NCI-H187 treated with DMSO at 0.1 percent for 48 hours (cell line): ENCODE results near the gene APLN.

ENCODE experiments used
- DNase-seq: peaks from one replicate; lab custom pipeline; 2025; lab: John Stamatoyannopoulos, UW

The APLN gene

DNA sequence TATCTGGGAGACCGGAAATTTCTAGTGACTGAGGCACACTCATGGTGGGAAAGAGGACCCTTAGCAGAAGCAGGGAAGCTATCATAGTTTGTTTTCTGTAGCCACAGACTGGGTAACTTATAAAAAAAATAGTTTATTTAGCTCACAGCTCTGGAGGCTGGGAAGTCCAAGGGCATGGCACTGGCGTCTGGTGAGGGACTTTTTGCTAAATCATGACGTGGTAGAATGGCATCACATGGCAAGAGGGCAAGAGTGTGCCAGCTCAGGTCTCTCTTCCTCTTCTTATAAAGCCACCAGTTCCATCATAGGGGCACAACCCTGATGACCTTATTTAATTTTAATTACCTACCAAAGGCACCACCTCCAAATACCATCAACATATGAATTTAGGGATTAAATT, 13.3 kb downstream of the APLN start:
- no peak for DNase-seq

DNA sequence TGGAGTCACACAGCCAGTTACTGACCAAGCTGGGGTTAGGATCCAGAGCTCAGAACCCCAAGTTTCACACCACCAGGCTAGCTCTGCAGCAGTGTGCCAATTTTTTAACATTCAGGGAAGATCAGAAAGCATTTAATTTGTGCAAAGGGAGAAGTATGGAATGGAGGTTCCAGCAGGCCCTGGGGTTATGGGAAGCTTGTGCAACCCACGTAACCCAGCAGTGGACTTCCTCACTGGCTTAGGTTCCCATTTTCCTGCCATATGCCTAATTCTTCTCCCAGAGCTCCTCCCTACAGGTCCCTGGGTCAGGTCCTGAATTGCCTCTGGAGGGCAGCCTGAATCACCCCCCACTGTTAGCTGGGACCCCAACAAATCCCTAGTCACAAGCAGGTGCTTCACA, 14.0 kb downstream of the APLN start:
- DNase-seq, result no peak

DNA sequence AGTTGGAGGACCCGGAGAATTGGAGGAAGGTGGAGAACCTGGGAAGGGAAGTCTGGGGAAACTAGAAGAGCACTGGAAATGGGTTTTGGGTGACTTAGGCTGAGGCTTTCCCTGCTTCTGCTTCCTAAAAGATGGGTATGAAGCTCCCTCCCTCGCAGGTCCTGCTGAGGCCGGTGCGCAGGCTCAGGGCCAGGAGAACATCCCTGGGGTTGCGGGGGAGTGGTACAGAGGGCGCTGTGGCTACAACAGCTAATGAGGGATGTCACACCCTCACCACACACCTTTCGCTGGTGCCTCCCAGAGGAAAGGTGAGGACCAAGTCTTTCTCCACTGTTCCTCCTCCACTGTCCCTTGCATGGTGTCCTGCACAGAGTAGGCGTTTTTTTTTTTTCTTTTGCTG, 15.8 kb downstream of the APLN start:
- no peak for DNase-seq

DNA sequence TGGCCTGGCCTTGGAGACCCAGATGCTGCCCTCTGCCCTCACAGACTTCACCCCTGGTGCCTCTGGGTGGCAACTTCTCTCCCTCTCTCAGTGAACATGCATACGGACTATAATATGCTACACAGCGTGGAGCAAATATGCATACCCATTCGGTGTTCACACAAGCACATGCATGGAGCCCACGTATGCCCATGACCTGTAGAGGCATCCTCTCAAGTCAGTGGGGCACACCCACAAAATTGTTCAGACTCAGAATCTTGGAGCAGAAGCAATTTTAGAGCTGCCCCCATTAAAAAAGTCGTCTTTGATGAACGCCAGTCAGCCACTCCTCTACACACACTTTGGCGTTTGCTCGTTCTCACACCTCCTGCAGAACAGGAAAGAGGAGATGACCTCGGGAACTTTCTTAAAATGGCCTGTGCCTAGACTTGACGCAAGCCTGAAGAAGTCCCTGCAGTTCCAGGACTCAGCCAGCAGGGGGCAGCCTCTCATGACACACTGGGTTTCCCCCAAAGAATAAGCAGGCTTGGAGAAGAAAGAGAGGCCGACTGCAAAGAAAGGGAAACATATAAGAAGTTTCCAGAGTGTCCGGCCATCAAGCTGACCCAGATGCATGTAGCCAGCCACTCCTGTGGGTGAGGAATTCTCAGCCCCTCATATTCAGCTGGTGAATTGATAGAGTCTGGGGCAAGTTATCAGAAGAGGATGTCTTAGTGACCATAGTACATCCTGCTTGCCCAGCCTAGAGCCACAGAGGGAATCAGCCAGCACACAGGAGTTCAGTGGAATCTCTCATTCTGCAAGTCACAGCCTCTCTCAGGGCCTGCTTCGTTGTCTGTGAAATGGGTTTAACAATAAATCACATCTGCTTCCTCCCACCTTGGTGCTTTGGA, 17.3 kb downstream of the APLN start:
- DNase-seq, result peak; percentile 46

DNA sequence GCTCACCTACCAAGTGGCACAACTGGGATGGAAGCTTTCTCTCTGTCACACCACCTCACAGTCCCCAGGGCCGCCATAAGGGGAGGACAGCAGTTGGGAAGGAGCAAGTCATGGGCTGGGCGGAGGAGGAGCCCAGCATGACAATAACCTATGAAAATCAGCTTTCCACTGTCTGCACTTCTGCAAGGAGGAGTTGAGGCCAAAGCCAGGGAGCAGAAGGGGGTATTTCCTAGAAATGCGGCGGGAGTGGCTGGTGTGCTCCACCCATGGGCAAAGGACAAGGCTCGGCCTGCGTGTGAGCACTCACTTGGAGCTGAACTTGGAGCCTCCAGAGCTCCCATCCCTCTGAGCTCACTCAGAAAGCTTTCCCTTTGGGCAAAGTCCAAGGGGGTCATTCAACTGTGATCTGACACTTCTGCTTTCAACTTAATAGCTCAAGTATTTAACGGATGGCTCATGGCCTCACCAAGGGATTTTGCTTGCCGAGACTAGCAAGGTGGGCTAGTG, 18.5 kb downstream of the APLN start:
- DNase-seq, result no peak

DNA sequence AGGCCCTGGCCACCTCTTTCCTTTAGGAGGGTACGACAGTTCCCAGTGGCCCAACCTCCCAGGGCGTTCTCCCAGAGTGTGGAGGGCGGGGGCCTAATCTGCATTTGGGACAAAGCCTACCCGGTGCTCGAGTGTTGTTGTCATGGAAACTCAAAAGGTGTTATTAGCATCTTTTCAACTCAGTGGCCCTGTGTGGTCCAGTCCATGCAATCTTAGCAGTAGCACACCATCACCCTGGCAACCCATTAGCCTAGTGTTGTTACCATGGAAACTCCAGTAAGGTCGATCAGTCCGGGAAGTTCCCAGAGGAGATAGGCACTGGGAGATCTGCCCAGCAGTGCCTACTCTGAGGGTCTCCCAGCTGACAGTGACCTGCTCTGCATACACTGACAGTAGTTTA, 20.2 kb downstream of the APLN start:
- DNase-seq, result no peak

DNA sequence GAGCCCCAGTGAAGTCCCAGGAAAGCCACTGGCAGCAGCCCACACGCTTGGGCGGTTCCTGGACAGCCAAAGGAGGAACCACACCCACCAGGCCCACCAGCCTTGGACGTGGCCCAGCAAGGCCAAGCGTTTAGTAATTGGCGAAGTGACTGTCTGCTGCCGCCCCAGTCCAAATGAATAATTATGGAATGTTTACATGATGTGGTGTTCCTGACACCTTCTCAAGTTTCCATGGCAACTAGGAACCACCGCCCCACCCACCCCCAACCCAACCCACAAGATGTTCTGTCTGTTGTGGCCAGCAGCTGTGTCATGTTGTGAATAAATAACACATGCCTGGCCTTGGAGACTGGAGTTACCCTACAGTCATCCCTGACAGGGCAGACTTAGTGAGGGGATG, 22.3 kb downstream of the APLN start:
- DNase-seq, result no peak

DNA sequence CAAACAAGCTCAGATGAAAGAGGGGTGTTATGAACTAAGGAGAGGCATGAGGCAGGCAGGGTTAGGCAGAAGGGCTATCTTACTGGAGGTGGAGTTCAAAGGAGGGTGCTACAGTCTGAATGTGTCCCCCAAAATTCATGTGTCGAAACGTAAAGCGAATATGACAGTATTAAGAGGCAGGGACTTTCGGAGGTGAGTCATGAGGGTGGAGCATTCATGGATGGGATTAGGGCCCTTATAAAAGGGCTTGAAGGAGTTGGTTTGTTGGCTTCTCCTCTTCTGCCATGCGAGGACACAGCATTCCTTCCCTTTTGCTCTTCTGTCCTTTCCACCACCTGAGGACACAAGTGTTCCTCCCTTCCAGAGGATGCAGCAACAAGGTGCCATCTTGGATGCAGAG, 22.9 kb downstream of the APLN start:
- no peak for DNase-seq

DNA sequence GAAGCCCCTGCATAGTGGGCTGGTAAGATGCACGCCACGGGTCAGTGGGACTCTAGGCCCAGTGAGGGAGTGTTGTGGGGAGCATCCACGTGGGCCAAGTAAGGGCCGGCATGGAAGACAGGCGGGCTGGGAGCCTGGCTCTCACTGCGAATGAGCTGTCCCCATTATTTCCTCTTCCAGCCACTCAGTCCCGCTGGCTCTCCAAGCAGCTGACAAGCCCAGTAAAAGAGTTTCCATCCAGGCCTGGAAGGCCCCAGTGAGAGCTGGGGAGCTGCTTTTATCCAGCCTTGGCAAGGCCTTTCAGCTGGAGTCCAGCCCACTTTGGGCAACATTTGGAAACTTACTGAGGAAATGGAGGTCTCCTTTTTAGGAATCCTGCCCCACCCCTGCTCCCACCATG, 24.9 kb downstream of the APLN start:
- DNase-seq, result no peak

DNA sequence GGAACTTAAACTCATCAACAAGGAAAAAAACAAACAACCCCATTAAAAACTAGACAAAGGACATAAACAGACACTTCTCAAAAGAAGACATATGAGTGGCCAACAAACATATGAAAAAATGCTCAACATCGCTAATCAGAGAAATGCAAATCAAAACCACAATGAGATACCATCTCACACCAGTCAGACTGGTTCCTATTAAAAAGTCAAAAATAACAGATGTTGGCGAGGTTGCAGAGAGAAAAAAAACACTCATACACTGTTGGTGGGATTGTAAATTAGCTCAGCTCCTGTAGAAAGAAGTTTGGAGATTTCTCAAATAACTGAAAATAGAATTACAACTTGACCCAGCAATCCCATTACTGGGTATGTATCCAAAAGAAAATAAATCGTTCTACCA, 28.7 kb downstream of the APLN start:
- DNase-seq, result no peak

DNA sequence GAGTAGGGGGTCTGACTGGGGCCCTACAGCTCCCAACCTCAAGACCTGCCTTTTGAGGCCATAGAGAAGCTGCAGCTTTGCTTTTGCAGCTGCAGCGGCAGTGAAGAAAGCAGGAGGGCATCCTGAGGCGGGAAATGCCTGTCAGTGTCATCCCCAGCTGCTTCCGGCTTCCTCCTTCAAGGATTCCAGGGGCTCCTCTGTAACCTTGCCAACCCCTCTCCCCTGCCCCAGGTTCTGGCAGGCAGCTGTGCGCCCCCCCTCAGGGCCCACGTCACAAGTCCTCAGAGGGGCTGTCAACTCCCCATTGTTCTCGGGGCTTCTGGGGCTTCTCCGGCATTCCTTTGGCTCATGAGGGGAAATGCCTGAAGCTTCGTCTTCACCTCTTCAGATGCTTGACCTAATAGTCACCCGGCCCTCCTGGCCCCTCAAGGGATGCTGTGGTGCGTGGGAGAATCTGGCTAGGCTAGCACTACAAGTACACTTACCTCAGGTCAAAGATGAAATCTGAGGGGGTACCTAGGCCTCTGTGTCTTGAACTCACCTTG, 31.9 kb downstream of the APLN start:
- DNase-seq, result no peak

DNA sequence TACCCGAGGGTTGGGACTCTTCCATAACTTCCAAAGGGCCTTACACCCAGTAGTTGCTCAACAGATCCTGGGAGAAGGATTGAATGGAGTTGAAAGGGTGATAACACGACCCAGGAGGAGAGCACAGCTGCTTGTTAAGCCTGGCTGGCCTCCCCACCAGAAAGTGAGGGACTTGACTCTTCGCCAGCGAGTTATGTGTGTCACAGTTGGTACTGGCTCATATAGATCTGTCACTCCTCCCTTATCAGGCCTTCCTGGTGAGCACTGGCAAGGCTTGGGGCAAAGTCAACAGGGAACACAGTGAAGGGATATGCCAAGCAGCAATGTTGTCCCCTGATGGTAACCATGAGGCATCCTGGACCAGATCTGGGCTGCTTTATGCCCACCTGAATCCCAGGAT, 35.8 kb downstream of the APLN start:
- DNase-seq, result no peak

DNA sequence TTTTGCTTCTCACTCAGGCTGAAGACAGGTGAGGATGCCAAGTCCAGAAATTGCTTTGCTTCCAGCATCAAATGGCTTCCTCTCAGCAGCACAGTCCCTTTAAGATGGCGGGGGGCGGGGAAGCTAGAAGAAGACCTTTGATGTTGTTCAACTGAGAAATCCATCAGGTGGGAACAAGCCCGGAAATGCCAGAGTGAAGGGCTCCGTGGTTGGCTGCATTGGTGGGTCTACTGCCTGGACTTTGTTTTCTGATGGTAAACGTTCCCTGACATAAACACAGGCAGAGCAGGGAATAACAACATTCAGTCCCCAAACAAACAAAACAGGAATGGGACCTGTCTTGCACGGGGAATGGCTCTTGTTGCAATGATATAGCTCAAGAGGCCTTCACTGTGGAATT, 37.3 kb downstream of the APLN start:
- no peak for DNase-seq

DNA sequence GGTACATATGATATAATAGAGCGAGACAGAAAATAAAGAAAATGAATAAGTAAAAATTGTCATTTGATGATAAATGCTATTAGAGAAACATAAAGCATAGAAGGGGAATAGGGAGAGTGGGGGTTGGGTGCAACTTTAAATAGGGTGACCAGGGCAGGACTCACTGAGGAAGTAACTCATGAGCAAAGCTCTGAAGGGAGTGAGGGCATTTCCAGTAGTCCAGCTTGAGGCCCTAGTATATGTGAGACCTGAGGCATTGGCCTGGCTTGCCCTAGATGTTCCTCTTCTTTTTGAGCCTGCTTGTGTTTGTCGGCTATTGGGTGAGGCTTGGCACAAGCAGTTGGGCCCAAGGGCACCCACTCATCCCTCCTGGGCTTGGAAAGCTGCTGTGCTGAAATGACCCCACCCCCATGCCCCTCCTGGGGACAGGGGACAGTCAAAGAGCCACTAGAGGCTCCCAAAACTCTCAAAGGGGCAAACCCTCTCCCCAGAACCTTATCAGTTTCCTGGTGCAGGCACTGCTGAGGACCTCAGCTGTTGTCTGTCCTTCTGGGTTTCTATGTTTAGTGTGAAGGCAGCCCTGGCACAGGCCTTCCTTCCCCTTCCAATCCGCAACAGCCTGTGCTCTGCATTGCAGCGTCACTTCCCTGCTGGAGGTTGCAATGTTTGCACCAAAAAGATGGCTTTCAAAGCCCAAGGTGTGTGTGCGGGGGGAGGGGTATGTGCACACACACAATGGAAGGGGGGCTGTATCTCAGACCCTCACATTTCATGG, 40.1 kb downstream of the APLN start:
- DNase-seq, result no peak

DNA sequence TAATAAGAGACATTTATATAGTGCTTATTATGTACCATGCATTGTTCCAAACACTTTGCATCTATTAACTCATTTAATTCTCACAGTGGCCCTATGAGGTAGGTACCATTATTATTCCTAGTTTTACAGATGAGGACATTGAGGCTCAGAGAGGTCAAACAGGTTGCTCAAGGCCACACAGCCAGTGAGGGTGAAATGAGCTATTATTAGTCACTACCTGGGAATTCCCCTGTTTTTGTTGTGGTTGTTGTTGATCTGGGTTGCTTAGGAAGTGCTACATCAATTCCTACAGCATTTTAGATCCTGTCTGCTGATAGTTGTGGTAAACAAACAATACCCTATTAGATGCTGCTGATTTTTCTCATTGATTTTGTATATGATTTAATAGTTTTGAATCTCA, 41.2 kb downstream of the APLN start:
- DNase-seq, result no peak

DNA sequence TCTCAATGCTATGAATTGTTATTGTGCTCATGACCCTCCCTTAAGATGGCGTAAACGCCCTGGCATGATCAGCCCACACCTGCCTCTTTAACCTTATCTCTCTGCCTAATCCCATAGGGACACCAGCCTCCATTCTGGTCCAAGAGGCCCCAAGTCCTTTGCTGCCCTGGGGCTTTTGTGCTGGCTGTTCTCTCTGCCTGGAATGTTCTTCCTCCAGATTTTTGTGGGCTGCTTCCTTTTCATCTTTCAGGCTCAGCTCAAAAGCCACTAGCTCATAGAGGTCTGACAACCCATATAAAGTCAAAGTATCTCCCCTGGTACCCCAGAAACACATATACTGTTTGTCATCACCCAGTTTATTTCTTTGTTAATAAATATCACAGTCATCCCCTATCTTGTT, 42.4 kb downstream of the APLN start:
- no peak for DNase-seq

DNA sequence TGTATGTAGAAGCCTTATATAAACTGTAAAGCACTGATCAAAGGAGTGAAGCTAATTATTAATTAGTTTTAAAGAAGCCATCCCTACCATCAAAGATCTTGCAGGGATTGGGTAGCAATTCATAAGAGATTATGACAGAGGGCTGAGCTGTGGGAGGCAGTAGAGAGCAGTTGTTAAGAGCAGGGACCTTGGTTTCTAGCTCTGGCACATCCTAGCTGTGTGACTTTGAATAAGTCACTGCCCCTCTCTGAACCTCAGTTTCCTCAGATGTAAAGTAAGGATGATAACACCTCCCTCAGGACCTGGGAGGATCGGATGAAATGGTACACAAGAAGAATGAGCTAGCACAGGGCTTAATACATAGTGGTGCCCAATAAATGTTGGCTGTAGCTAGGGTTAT, 45.4 kb downstream of the APLN start:
- no peak for DNase-seq

DNA sequence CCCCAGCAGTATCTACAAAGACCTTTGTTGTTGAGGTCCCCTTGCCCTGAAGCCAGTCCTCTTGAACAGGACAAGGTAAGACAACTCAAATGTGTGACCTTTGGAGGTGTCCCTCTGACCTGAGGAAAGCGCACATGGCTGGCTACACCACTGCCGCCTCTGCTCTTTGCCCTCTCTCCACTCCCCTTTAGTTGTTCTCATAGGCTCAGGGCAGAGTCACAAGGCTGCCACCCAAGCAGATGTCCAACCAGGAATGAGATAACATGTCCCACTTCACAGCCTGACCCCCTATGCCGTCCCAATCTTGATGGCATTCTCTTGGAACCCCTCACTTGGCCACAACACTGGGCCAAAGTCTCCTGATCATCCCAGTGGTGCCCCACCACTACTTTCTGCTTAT, 46.3 kb downstream of the APLN start:
- no peak for DNase-seq

DNA sequence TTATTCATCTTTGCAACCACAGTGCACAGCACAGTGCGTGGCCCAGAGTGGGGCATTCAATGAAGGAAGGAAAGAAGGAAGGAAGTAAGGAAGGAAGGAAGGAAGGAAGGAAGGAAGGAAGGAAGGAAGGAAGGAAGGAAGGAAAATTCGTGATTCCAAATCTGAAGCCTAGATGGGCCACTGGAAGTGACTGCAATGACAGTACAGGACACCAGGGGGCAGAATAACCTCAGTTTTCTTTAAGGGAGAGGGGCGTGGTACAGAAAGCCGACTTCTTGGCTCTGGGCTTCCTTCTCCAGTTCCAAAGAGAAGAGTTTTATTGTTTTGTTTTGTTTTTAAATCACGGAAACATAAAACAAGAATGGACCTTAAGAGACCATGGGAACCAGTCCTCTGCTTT, 47.8 kb downstream of the APLN start:
- peak; percentile 19 for DNase-seq

DNA sequence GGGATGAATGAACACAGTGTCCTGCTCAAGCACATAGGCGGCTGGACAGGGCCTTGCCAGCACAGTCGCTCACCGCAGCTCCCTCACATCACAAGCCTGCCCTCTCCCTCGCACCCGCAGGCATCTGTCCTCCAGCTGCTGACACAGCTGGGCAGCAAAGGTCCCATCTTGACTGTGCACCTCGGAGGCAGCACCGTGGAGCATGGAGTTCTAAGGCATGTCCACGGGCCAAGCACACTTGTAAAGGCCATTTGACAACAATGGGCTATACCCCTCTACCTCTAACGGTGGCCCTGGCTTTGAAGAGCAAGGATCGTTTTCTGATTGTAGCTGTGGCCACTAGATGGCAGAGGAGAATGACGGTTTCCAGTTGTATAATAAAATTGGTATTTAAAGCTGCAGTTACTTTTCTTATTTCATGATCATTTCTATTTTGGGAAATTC, 53.8 kb downstream of the APLN start:
- no peak for DNase-seq

DNA sequence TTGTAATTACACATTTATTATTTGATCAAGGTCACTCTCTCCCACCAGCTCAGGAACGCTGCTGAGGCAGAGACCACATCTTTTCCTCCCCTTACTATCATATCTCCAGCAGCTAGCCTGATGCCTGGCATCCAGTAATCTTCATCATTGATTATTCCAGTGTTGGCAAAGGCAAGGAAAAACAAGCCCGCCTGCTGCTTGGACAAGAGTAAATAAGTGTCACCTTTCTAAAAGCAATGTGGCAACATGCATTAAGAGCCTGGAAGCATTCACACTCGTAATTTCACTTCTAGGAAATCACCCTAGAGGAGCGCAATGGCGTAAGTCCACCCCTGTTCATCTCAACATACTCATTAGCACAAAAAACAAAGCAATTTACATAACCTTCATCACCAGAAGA, 54.8 kb downstream of the APLN start:
- DNase-seq, result no peak

DNA sequence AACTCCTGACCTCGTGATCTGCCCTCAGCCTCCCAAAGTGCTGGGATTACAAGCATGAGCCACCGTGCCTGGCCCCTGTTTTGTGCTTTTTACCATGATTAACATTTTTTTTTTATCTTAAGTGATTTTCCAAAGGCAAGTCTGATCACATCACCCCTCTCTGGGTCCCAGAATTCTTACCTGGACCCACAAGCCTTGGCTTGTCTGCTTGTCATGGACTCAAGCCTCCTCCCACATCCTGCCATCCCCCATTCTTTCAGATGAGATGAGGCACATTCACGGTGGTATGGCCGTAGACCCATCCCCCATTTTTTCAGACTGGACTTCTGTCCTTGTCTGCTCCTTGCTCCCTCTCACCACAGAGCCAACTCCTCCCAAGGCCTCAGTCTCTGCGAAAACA, 55.3 kb downstream of the APLN start:
- DNase-seq, result no peak

DNA sequence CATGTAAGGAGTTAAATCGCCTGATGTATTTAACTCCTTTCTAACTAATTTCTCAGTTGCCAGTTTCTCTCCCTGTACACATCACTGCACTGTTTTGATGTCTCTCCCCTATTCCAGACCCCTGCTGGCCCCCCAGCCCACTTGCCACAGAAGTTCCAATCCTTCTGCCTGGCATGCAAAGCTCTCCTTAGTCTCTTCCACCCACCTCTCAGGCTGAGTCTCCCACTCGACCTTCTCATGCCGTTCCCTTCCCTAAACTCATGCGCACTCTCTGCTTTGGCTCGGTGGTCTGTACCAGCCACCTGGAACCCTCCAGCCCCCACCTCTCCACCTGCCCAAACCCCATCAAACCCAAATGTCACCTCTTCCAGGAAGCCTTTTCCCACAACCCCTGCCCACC, 56.9 kb downstream of the APLN start:
- DNase-seq, result no peak
